Neural cell (in vitro differentiated cells): ENCODE data around the gene RAB15.

Experiments used
- EP300 ChIP-seq: fragments of 450-650 bp; conservative IDR thresholded peaks from 2 replicates; pipeline ENCODE4 v1.6.1; 2014; ENCODE audit warnings: antibody characterized with exemption, mild to moderate bottlenecking, moderate library complexity; ENCODE audit not compliant: poor library complexity, severe bottlenecking
- EZH2 ChIP-seq: fragments of 200-600, 300-800 bp; shearing (Covaris generic), sonication (generic); IDR thresholded peaks from 2 replicates; pipeline ENCODE4 v1.6.1; 2014; ENCODE audit warnings: antibody characterized with exemption, low read length, borderline replicate concordance, mild to moderate bottlenecking; ENCODE audit not compliant: insufficient read depth, poor library complexity, severe bottlenecking
- POLR2AphosphoS5 ChIP-seq: IDR thresholded peaks from 2 replicates; pipeline ENCODE4 v1.6.1; 2012
- TAF1 ChIP-seq: IDR thresholded peaks from 2 replicates; pipeline ENCODE4 v1.6.1; 2012; ENCODE audit warnings: low read depth
- TF ChIP-seq, protein P1 (sequence below): fragments of 450-650 bp; IDR thresholded peaks from 2 replicates; pipeline ENCODE4 v1.5.1; 2014; ENCODE audit warnings: antibody characterized with exemption, mild to moderate bottlenecking, moderate library complexity; ENCODE audit not compliant: poor library complexity, severe bottlenecking
- TF ChIP-seq, protein P2 (sequence below): IDR thresholded peaks from 2 replicates; pipeline ENCODE4 v1.6.1; 2012; ENCODE audit warnings: borderline replicate concordance

DNA sequence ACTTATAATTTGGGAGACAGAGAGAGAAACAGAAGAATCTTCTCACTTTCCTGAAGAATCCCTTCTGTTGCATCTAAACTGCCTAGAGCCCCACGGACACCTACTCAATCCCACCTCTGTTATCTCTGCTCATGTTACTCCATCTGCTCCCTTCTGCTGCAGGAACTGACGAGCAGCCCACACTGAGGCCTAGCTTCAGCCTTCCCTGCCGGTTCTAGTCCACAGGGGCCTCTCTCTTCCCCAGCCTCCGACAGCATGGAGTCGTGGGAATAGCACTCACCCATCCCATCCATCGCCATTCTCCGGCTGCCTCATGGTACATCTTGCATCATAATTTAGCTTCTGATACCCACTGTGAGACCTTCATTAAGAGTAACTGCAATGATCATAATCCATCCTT, 4.0 kb downstream of the RAB15 start:
- TF ChIP-seq, protein P1, sequence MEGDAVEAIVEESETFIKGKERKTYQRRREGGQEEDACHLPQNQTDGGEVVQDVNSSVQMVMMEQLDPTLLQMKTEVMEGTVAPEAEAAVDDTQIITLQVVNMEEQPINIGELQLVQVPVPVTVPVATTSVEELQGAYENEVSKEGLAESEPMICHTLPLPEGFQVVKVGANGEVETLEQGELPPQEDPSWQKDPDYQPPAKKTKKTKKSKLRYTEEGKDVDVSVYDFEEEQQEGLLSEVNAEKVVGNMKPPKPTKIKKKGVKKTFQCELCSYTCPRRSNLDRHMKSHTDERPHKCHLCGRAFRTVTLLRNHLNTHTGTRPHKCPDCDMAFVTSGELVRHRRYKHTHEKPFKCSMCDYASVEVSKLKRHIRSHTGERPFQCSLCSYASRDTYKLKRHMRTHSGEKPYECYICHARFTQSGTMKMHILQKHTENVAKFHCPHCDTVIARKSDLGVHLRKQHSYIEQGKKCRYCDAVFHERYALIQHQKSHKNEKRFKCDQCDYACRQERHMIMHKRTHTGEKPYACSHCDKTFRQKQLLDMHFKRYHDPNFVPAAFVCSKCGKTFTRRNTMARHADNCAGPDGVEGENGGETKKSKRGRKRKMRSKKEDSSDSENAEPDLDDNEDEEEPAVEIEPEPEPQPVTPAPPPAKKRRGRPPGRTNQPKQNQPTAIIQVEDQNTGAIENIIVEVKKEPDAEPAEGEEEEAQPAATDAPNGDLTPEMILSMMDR: no peak
- no peak for TF ChIP-seq POLR2AphosphoS5
- TF ChIP-seq EP300: no peak
- TF ChIP-seq, protein P2, sequence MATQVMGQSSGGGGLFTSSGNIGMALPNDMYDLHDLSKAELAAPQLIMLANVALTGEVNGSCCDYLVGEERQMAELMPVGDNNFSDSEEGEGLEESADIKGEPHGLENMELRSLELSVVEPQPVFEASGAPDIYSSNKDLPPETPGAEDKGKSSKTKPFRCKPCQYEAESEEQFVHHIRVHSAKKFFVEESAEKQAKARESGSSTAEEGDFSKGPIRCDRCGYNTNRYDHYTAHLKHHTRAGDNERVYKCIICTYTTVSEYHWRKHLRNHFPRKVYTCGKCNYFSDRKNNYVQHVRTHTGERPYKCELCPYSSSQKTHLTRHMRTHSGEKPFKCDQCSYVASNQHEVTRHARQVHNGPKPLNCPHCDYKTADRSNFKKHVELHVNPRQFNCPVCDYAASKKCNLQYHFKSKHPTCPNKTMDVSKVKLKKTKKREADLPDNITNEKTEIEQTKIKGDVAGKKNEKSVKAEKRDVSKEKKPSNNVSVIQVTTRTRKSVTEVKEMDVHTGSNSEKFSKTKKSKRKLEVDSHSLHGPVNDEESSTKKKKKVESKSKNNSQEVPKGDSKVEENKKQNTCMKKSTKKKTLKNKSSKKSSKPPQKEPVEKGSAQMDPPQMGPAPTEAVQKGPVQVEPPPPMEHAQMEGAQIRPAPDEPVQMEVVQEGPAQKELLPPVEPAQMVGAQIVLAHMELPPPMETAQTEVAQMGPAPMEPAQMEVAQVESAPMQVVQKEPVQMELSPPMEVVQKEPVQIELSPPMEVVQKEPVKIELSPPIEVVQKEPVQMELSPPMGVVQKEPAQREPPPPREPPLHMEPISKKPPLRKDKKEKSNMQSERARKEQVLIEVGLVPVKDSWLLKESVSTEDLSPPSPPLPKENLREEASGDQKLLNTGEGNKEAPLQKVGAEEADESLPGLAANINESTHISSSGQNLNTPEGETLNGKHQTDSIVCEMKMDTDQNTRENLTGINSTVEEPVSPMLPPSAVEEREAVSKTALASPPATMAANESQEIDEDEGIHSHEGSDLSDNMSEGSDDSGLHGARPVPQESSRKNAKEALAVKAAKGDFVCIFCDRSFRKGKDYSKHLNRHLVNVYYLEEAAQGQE: no peak
- no peak for TF ChIP-seq EZH2
- no peak for TF ChIP-seq TAF1
